ENCODE results near the gene ADPRHL1.

DNA sequence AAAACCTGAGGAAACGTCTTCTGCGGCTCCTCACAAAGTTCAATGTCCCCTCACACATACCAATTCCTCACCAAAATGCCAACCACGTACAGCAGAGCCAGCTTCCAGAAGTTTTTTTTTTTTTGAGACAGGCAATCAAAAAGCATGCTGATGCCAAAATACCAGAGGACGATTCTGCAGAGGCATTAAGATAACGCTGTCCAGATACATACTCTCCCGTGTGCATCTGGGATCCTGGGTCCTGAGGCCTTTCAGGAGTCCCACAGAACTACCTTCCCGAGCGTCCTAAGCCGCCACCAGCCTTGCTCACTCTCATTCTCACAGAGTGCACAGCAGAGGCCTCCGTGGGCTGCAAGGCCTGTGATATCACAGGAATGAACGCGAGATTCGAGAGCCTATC lies 32.3 kb upstream of the ADPRHL1 start:
- TF ChIP-seq CTCF (conservative IDR thresholded peaks at IDR 0.05; ENCODE audit: low read depth, low read length) (no peak), EZH2 (IDR thresholded peaks at IDR 0.05; ENCODE audit: borderline replicate concordance, low read depth, low read length, poor library complexity, severe bottlenecking) (no peak)
